ENCODE measurements around the gene MPIG6B. TPM values are rescaled to one million over a fixed set of nuclear protein-coding genes. Genes with fewer than 3 reads are reported as not detected.

MPIG6B gene
- total and polyA plus RNA-seq, 8 donors = 1.2 to 3.5 (median 2.8) TPM

DNA sequence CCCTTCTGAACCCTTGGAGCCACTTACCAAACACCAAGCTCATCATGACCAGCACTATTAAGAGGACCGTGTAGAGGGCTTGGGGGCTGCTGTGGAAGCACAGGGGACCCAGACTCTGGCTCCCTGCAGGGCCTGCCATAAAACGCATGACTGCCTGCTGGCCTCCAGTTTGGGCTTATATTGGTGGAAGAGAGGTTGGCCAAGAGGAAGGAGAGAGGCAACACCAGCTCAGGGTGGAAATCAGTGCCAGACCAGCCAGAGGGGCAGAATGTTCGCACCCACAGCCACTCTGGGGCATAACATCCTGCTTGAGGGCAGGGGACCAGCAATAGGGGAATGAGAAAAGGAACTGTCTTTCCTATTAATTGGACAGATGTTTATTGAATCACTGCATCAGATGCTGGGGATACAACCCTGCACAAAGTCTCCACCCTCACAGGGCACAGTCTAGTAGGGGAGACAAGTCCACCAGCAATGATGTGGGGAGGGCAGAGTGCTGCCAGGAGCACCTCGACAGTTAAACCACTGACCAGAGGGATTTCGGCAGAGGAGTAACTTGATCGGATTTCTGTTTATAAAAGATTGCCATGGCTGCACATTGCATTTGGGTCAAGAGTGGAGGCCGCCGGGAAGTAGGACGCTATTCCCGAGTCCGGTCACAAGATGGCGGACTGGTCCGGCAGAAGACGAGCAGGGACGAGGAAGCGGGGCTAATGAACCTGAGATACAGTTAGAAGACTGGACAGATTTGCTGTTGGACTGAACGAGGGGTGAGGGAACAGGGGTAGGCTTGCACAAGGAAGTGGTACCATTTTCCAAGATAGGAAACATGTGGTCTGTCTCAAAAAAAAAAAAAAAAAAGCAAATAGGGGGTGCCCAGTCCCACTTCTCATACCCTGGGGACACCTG lies 42.7 kb upstream of the MPIG6B start, which contains the start of gene LY6G5C:
TSS of gene LY6G5C (minus strand) at position 842 of the 909 bp plus-strand sequence. CDS start at position 148, 694 bp downstream.
- ATAC-seq = peak; percentile 92
- peaks cover 5 to 24% of the 10 kb centered on the region in 2 donors for H3K4me1 ChIP-seq

DNA sequence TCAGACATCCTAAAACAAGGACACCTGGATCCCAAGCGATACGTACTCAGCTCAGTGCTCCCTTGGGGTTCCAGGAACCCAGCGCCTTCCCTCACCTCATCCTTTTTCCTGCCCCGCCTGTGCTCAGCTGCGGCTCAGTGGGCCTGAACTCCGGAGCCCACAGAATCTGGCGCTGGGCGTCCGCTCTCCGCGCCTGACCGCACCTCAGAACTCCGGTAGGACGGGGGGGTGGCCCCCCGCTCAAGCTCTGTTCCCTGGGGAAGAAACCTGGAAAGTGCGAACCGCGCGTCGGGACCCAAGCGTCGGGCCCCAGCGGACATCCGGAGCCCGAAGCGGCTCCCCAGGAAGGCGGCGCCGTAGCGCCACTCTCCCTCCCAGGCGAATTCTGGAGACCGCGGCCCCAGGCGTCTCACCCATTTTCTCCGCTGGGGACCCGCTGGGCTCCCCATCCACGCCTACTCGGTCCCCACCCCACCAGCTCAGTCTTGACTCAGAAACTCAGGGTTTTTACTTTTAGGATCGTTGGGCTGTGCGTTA lies 42.0 kb upstream of the MPIG6B start:
- Histone ChIP-seq H3K36me3 (peaks cover 0 to 23% of the 10 kb centered on the region in 2 donors), H3K4me1 (peaks cover 5 to 24% of the 10 kb centered on the region in 2 donors), H3K4me3 (peak overlapping the region; percentile 38 to 50), H3K9me3 (no peaks in the 10 kb centered on the region), H3K27ac (peak overlapping the region; percentile 60 to 82), H3K27me3 (no peaks in the 10 kb centered on the region)
- peak; percentile 68 for ATAC-seq
- TF ChIP-seq CTCF (IDR thresholded peaks at IDR 0.05) = no peak
- peak in 2 of 4 donors; percentile 53 to 92 for DNase-seq
- intact Hi-C loops (cut with DNase I) = no loop called here

More for the DNA sequence above, 42.7 kb upstream of the MPIG6B start, which contains the start of gene LY6G5C:
- no peaks in the 10 kb centered on the region for H3K9me3 ChIP-seq
- TF ChIP-seq CTCF (IDR thresholded peaks at IDR 0.05) = peak; percentile 41 to 75
- peak; percentile 86 to 95 (median 90) for DNase-seq
- peak within 1 kb of the TSS; percentile 60 to 82 for H3K27ac ChIP-seq
- no peaks in the 10 kb centered on the region for H3K27me3 ChIP-seq
- intact Hi-C loops (cut with DNase I) = no loop called here
- peak within 1 kb of the TSS; percentile 38 to 50 for H3K4me3 ChIP-seq
- peaks cover 0 to 15% of the 10 kb centered on the region in 2 donors for H3K36me3 ChIP-seq

GRCh38 chr6:31683591-31683990 lies 39.6 kb upstream of the MPIG6B start:
- H3K4me1 ChIP-seq = peaks cover 5 to 24% of the 10 kb centered on the region in 2 donors
- H3K36me3 ChIP-seq = peaks cover 0 to 46% of the 10 kb centered on the region in 2 donors
- ATAC-seq (no peak), DNase-seq (no peak)
- no peak overlapping the region for H3K27ac ChIP-seq
- no peaks in the 10 kb centered on the region for H3K27me3 ChIP-seq
- H3K9me3 ChIP-seq = no peaks in the 10 kb centered on the region
- intact Hi-C loops (cut with DNase I) = no loop called here
- TF ChIP-seq CTCF (IDR thresholded peaks at IDR 0.05) = no peak
- H3K4me3 ChIP-seq = no peak overlapping the region

- H3K4me1 ChIP-seq = peaks cover 0 to 11% of the 10 kb centered on the region in 2 donors
- TF ChIP-seq CTCF (IDR thresholded peaks at IDR 0.05) = no peak
- no peaks in the 10 kb centered on the region for H3K9me3 ChIP-seq
- no peak for ATAC-seq
- peaks cover 0 to 75% of the 10 kb centered on the region in 2 donors for H3K36me3 ChIP-seq
- intact Hi-C loops (cut with DNase I) = no loop called here
- no peak for DNase-seq
- no peak overlapping the region for H3K27ac ChIP-seq
- H3K4me3 ChIP-seq = no peak overlapping the region
- H3K27me3 ChIP-seq = no peaks in the 10 kb centered on the region
Observed at GRCh38 chr6:31686483-31686882, 36.7 kb upstream of the MPIG6B start.

DNA sequence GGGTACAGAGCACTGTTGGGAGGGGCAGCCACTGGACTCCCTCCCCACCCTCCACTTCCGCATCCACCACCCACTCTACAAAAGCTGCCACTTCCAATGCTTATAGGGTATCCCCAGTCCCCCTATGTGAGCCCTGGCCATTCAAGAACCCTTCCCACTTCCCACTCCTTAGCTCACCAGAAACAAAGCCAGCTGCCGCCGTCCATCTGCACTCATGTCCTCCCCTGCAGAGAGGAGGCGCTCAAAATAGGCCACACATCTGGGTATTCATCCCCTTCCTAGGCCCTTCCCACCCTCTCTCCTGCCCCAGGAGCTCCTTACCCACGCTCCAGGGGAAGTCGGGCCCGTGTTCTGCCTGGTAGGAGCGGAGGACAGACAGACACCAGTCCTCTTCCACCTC lies 35.9 kb upstream of the MPIG6B start:
- Histone ChIP-seq H3K4me1 (peaks cover 0 to 6% of the 10 kb centered on the region in 2 donors), H3K9me3 (no peaks in the 10 kb centered on the region), H3K27ac (no peak overlapping the region), H3K36me3 (peaks cover 0 to 84% of the 10 kb centered on the region in 2 donors), H3K4me3 (no peak overlapping the region), H3K27me3 (no peaks in the 10 kb centered on the region)
- intact Hi-C loops (cut with DNase I) = no loop called here
- ATAC-seq (no peak), DNase-seq (no peak)
- no peak for TF ChIP-seq CTCF (IDR thresholded peaks at IDR 0.05)

Data from left lung (tissue), 10 donors.